Measurements from ENCODE around the gene CNST. TPM values are rescaled to one million over a fixed set of nuclear protein-coding genes. Genes with fewer than 3 reads are reported as not detected.

Gene CNST
- total RNA-seq, 1 experiment from 2014 or later, result 19.8 TPM

GRCh38 chr1:246526915-246527314 lies 39.3 kb upstream of the CNST start:
- no peak overlapping the region for H3K9ac ChIP-seq (ENCODE audit: extremely low read depth, insufficient read length, low read length)
- peaks cover 8% of the 10 kb centered on the region for H3K9me3 ChIP-seq (ENCODE audit: control insufficient read depth, low read depth, low read length)
- no peak overlapping the region for H4K5ac ChIP-seq (ENCODE audit: insufficient read length, low read depth, low read length)
- no peak overlapping the region for H3K18ac ChIP-seq (ENCODE audit: insufficient read length, low read depth, low read length)
- no peak overlapping the region for H3K56ac ChIP-seq (ENCODE audit: insufficient read length, low read depth, low read length)
- peaks cover 4 to 10% (median 6%) of the 10 kb centered on the region in 3 experiments; a peak in 6 of 7 replicates for H3K36me3 Mint-ChIP-seq (ENCODE audit: insufficient read depth in 1 of 3, low read depth in 3 of 3)
- no peaks in the 10 kb centered on the region for H3K79me1 ChIP-seq (ENCODE audit: insufficient read depth, low read depth, low read length, poor library complexity, severe bottlenecking)
- no peaks in the 10 kb centered on the region for H4K20me1 ChIP-seq (ENCODE audit: control insufficient read depth, insufficient read depth, insufficient read length)
- no peaks in the 10 kb centered on the region for H3K4me1 Mint-ChIP-seq
- H3K27me3 Mint-ChIP-seq (ENCODE audit: low read depth), result peaks cover 11% of the 10 kb centered on the region
- H2AK5ac ChIP-seq (ENCODE audit: insufficient read length, low read length), result no peak overlapping the region
- H2BK15ac ChIP-seq (ENCODE audit: low read depth, low read length), result no peak overlapping the region
- H3K9me3 Mint-ChIP-seq, result peaks cover 25 to 37% of the 10 kb centered on the region in 2 experiments
- no CpG with 5 or more reads among the region's 7 CpGs for WGBS (ENCODE audit: extremely low coverage, insufficient read length, low lambda C conversion rate)
- no peak overlapping the region for H2BK120ac ChIP-seq (ENCODE audit: low read depth, low read length, poor library complexity, severe bottlenecking)
- no peak overlapping the region for H3T11ph ChIP-seq (ENCODE audit: low read length)
- no peak overlapping the region for H3K14ac ChIP-seq (ENCODE audit: insufficient read depth, low read length)
- TF ChIP-seq CTCF (conservative IDR thresholded peaks at IDR 0.05), result no peak
- H3K27ac Mint-ChIP-seq, result no peak overlapping the region
- no peak overlapping the region for H2BK12ac ChIP-seq (ENCODE audit: insufficient read length, low read depth, low read length)
- H3K4me1 ChIP-seq (ENCODE audit: insufficient read depth, low read length), result no peaks in the 10 kb centered on the region
- no peak overlapping the region for H3K4ac ChIP-seq (ENCODE audit: low read depth, low read length)
- no peak overlapping the region for H3K23ac ChIP-seq (ENCODE audit: insufficient read length, low read depth, low read length)
- H3K23me2 ChIP-seq (ENCODE audit: insufficient read length, low read depth, low read length, poor library complexity, severe bottlenecking), result no peaks in the 10 kb centered on the region
- no peak overlapping the region for H2BK20ac ChIP-seq (ENCODE audit: low read depth, low read length, poor library complexity, severe bottlenecking)
- no peak overlapping the region for H3K27ac ChIP-seq (ENCODE audit: insufficient read length, low read depth, low read length)
- H3K27me3 ChIP-seq (ENCODE audit: insufficient read depth, low read length), result no peaks in the 10 kb centered on the region; the same call in 1 of the 2 replicates
- H3K4me2 ChIP-seq (ENCODE audit: insufficient read depth, insufficient read length, low read length), result no peak overlapping the region
- no peaks in the 10 kb centered on the region for H3K79me2 ChIP-seq (ENCODE audit: insufficient read depth, low read length)
- H4K8ac ChIP-seq (replicated peaks; ENCODE audit: insufficient read length, low read depth, low read length), result no peak overlapping the region
- no peak for DNase-seq
- no peak overlapping the region for H3K4me3 Mint-ChIP-seq
- H4K91ac ChIP-seq (ENCODE audit: insufficient read length, low read depth, low read length), result no peak overlapping the region
- no peak overlapping the region for H2BK5ac ChIP-seq (ENCODE audit: insufficient read length, low read length)
- no peak overlapping the region for H2AFZ ChIP-seq (ENCODE audit: low read length)
